Measurements from ENCODE around the gene BRI3.

The BRI3 gene

GRCh38 chr7:98283127-98283886 lies 1.8 kb downstream of the BRI3 start:
- Histone ChIP-seq H3K9ac (ENCODE audit: low read depth, low read length) (peak overlapping the region; percentile 83), H3K79me2 (ENCODE audit: insufficient read depth, low read length) (peaks cover 66% of the 10 kb centered on the region), H4K20me1 (ENCODE audit: insufficient read depth, low read length) (peaks cover 60% of the 10 kb centered on the region), H2AFZ (ENCODE audit: low read depth, low read length) (no peak overlapping the region), H3K4me3 (ENCODE audit: low read depth in 1 of 2, low read length in 2 of 2) (peak overlapping the region; percentile 46 to 96; a peak in 3 of 4 replicates), H3K36me3 (ENCODE audit: insufficient read depth, low read length) (peaks cover 54% of the 10 kb centered on the region), H3K4me1 (ENCODE audit: insufficient read depth, low read length) (peaks cover 41% of the 10 kb centered on the region), H3K9me3 (ENCODE audit: insufficient read depth, low read length, severe bottlenecking) (no peaks in the 10 kb centered on the region), H3K4me2 (ENCODE audit: insufficient read depth, low read length) (peak overlapping the region; percentile 100), H3K27ac (ENCODE audit: low read length) (peak overlapping the region; percentile 79), H3K27me3 (ENCODE audit: insufficient read depth, low read length, poor library complexity) (no peaks in the 10 kb centered on the region)
- DNase-seq (no peak), ATAC-seq (ENCODE audit: insufficient read depth, low read depth) (no peak)
- TF ChIP-seq CTCF (IDR thresholded peaks at IDR 0.05; ENCODE audit: borderline replicate concordance, extremely low read depth, low read length, poor library complexity, severe bottlenecking) (no peak), EZH2 (IDR thresholded peaks at IDR 0.05; ENCODE audit: borderline replicate concordance, low read depth, low read length, severe bottlenecking) (no peak)

- peak overlapping the region; percentile 83 for H3K9ac ChIP-seq (ENCODE audit: low read depth, low read length)
- H3K79me2 ChIP-seq (ENCODE audit: insufficient read depth, low read length) = peaks cover 71% of the 10 kb centered on the region
- H3K27ac ChIP-seq (ENCODE audit: low read length) = no peak overlapping the region
- TF ChIP-seq EZH2 (IDR thresholded peaks at IDR 0.05; ENCODE audit: borderline replicate concordance, low read depth, low read length, severe bottlenecking) (no peak), CTCF (IDR thresholded peaks at IDR 0.05; ENCODE audit: borderline replicate concordance, extremely low read depth, low read length, poor library complexity, severe bottlenecking) (no peak)
- H4K20me1 ChIP-seq (ENCODE audit: insufficient read depth, low read length) = peaks cover 65% of the 10 kb centered on the region
- peak overlapping the region in 1 of 2 experiments; percentile 96; a peak in 2 of 4 replicates for H3K4me3 ChIP-seq (ENCODE audit: low read depth in 1 of 2, low read length in 2 of 2)
- ATAC-seq (ENCODE audit: insufficient read depth, low read depth) = no peak
- DNase-seq = no peak
- peaks cover 41% of the 10 kb centered on the region for H3K4me1 ChIP-seq (ENCODE audit: insufficient read depth, low read length)
- H2AFZ ChIP-seq (ENCODE audit: low read depth, low read length) = no peak overlapping the region
- H3K27me3 ChIP-seq (ENCODE audit: insufficient read depth, low read length, poor library complexity) = no peaks in the 10 kb centered on the region
- peak overlapping the region; percentile 100 for H3K4me2 ChIP-seq (ENCODE audit: insufficient read depth, low read length)
- H3K9me3 ChIP-seq (ENCODE audit: insufficient read depth, low read length, severe bottlenecking) = no peaks in the 10 kb centered on the region
- H3K36me3 ChIP-seq (ENCODE audit: insufficient read depth, low read length) = peaks cover 57% of the 10 kb centered on the region
Measured at GRCh38 chr7:98283887-98284222, 2.4 kb downstream of the BRI3 start.

GRCh38 chr7:98284335-98285036 lies 3.0 kb downstream of the BRI3 start:
- TF ChIP-seq CTCF (IDR thresholded peaks at IDR 0.05; ENCODE audit: borderline replicate concordance, extremely low read depth, low read length, poor library complexity, severe bottlenecking) = no peak
- TF ChIP-seq EZH2 (IDR thresholded peaks at IDR 0.05; ENCODE audit: borderline replicate concordance, low read depth, low read length, severe bottlenecking) = no peak
- ATAC-seq (ENCODE audit: insufficient read depth, low read depth) (no peak), DNase-seq (no peak)
- Histone ChIP-seq H3K4me3 (ENCODE audit: low read depth in 1 of 2, low read length in 2 of 2) (peak overlapping the region in 1 of 2 experiments; percentile 96; a peak in 1 of 4 replicates), H3K9ac (ENCODE audit: low read depth, low read length) (peak overlapping the region; percentile 83), H3K36me3 (ENCODE audit: insufficient read depth, low read length) (peaks cover 57% of the 10 kb centered on the region), H4K20me1 (ENCODE audit: insufficient read depth, low read length) (peaks cover 71% of the 10 kb centered on the region), H3K9me3 (ENCODE audit: insufficient read depth, low read length, severe bottlenecking) (no peaks in the 10 kb centered on the region), H3K27ac (ENCODE audit: low read length) (no peak overlapping the region), H2AFZ (ENCODE audit: low read depth, low read length) (no peak overlapping the region), H3K4me1 (ENCODE audit: insufficient read depth, low read length) (peaks cover 41% of the 10 kb centered on the region), H3K27me3 (ENCODE audit: insufficient read depth, low read length, poor library complexity) (no peaks in the 10 kb centered on the region), H3K4me2 (ENCODE audit: insufficient read depth, low read length) (peak overlapping the region; percentile 100), H3K79me2 (ENCODE audit: insufficient read depth, low read length) (peaks cover 75% of the 10 kb centered on the region)
